CD4-positive, CD25-positive, alpha-beta regulatory T cell (primary cell): Measurements from ENCODE around the gene KIT. TPM values are rescaled to one million over a fixed set of nuclear protein-coding genes. Genes with fewer than 3 reads are reported as not detected.

Experiments used
- ATAC-seq, 2 donors: fragments of 150-1000 bp; cut with Tn5 transposase; one replicate each; pipeline ENCODE4 v1.10.0; 2021; ENCODE audit warnings: low read depth in 2 of 2, moderate number of reproducible peaks in 2 of 2, moderate library complexity in 1 of 2
- DNase-seq, 3 donors: peaks; one replicate each; pipeline versions ENCODE4 v3.0.0 to v3.0.0-alpha.2; 2012 to 2022; ENCODE audit warnings: mixed read lengths in 1 of 3
- H3K27ac ChIP-seq: one replicate; pipeline ENCODE4 v1.7.0; 2013; ENCODE audit warnings: mild to moderate bottlenecking, low read length; ENCODE audit not compliant: insufficient read depth, poor library complexity, severe bottlenecking
- H3K27me3 ChIP-seq: one replicate; pipeline ENCODE4 v1.7.0; 2013; ENCODE audit warnings: low read length; ENCODE audit not compliant: control insufficient read depth, insufficient read depth
- H3K36me3 ChIP-seq: one replicate; pipeline ENCODE4 v1.7.0; 2013; ENCODE audit warnings: mild to moderate bottlenecking, low read length, moderate library complexity; ENCODE audit not compliant: control insufficient read depth, insufficient read depth
- H3K4me1 ChIP-seq: 2 replicates; pipeline ENCODE4 v1.7.0; 2013; ENCODE audit warnings: mild to moderate bottlenecking, low read length; ENCODE audit not compliant: insufficient read depth, control insufficient read depth, poor library complexity, severe bottlenecking
- H3K4me3 ChIP-seq: one replicate; pipeline ENCODE4 v1.7.0; 2013; ENCODE audit warnings: low read depth, mild to moderate bottlenecking, low read length, moderate library complexity
- H3K9me3 ChIP-seq, 2 experiments: 1 replicate in 1 of 2; 2 replicates in 1 of 2; pipeline ENCODE4 v1.7.0; 2013; ENCODE audit warnings: low read length in 2 of 2, mild to moderate bottlenecking in 1 of 2, moderate library complexity in 1 of 2; ENCODE audit not compliant: control insufficient read depth in 2 of 2
- H3K27ac Mint-ChIP-seq, 3 donors: one replicate each; pipeline ENCODE4 v1.8.0; 2020 to 2022; ENCODE audit warnings: mild to moderate bottlenecking in 3 of 3, mixed read lengths in 3 of 3, moderate library complexity in 2 of 3
- H3K27me3 Mint-ChIP-seq: one replicate; pipeline ENCODE4 v1.8.0; 2022; ENCODE audit warnings: mild to moderate bottlenecking, mixed read lengths
- H3K36me3 Mint-ChIP-seq: one replicate; pipeline ENCODE4 v1.8.0; 2020; ENCODE audit warnings: mixed read lengths
- H3K4me1 Mint-ChIP-seq, 4 donors: one replicate each; pipeline ENCODE4 v1.8.0; 2020 to 2022; ENCODE audit warnings: mixed read lengths in 4 of 4, mild to moderate bottlenecking in 1 of 4
- H3K4me3 Mint-ChIP-seq, 4 donors: one replicate each; pipeline ENCODE4 v1.8.0; 2020 to 2022; ENCODE audit warnings: mild to moderate bottlenecking in 4 of 4, mixed read lengths in 4 of 4, moderate library complexity in 3 of 4
- H3K9me3 Mint-ChIP-seq, 7 donors: one replicate each; pipeline ENCODE4 v1.8.0; 2020 to 2022; ENCODE audit warnings: mixed read lengths in 7 of 7, mild to moderate bottlenecking in 3 of 7, moderate library complexity in 2 of 7
- polyA plus RNA-seq, 4 donors: library from polyadenylated mRNA; unstranded; fragments of 300-500 nt; fragmentation: Illumina TruSeq; gene quantifications; one replicate each; pipeline ENCODE4 v1.2.3, GENCODE V29; 2021
- total RNA-seq: library from RNA; stranded (reverse); gene quantifications from one replicate; pipeline ENCODE4 v1.2.3, GENCODE V29; 2022

Gene KIT
- total and polyA plus RNA-seq, 5 donors from 2014 or later: 0.49 TPM; not detected in 4

DNA sequence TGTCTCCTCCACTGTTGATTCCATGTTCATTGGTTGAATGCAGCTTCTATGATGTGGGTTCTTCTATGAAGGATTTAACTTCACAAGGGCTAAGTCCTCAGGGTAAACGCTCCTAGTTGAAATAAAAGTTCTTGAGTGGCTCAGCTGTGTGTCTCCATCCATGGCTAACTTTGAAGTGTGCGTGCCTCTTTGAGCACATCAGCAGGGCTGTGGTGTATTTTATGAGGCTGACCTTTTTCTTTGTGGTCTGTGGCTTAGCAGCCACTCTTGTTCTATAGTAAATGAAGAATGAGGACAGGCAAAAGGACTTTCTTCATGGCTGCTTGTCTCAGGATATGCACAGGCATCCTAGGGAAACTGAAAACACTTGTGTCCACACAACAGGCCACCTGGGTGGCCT is 88.5 kb downstream of the KIT start:
- Histone ChIP-seq H3K36me3 (no peaks in the 10 kb centered on the region), H3K9me3 (no peaks in the 10 kb centered on the region), H3K4me3 (no peak overlapping the region), H3K4me1 (no peaks in the 10 kb centered on the region), H3K27ac (no peak overlapping the region), H3K27me3 (no peaks in the 10 kb centered on the region)
- Mint-ChIP-seq H3K4me3 (no peak overlapping the region), H3K9me3 (peaks cover 0 to 13% (median 5%) of the 10 kb centered on the region in 7 donors), H3K36me3 (no peaks in the 10 kb centered on the region), H3K27ac (no peak overlapping the region), H3K4me1 (no peaks in the 10 kb centered on the region), H3K27me3 (no peaks in the 10 kb centered on the region)
- ATAC-seq (no peak), DNase-seq (no peak)

DNA sequence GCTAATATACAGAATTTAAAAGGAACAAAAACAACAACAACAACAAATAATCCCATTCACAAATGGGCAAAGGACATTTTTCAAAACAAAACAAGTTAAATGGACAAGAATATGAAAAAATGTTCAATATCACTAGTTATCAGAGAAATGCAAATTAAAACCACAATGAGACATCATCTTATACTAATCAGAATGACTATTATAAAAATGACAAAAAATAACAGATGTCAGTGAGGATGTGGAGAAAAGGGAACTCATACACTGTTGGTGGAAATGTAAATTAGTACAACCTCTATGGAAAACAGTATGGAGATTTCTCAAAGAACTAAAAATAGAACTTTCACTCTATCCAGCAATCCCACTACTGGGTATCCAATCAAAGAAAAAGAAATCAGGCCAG is 92.6 kb downstream of the KIT start:
- H3K9me3 Mint-ChIP-seq: peaks cover 0 to 11% (median 3%) of the 10 kb centered on the region in 7 donors
- DNase-seq (no peak), ATAC-seq (no peak)
- H3K36me3 Mint-ChIP-seq: no peaks in the 10 kb centered on the region
- H3K27me3 Mint-ChIP-seq: no peaks in the 10 kb centered on the region
- H3K4me1 Mint-ChIP-seq: no peaks in the 10 kb centered on the region
- Histone ChIP-seq H3K36me3 (no peaks in the 10 kb centered on the region), H3K27ac (no peak overlapping the region), H3K9me3 (no peaks in the 10 kb centered on the region), H3K27me3 (no peaks in the 10 kb centered on the region), H3K4me1 (no peaks in the 10 kb centered on the region), H3K4me3 (no peak overlapping the region)
- no peak overlapping the region for H3K4me3 Mint-ChIP-seq
- H3K27ac Mint-ChIP-seq: no peak overlapping the region

DNA sequence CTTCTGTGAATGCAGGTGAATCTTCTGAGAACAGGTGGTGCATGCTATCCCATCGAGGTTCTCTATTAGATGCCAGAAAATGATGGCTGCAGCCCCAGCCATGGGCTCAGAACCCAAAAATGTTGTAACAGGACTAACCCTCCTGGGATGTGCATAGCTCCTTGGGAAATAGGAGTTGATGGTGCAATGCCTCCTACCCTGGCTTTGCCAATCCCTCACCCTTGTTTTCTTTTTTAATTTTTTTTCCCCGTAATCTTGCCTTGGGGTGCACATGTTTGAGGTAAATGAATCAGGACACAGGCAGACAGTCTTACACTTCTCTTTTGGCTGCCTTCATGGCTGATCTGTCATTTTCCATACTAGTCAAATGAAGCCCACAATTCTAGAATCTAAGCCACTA is 96.6 kb downstream of the KIT start:
- no peaks in the 10 kb centered on the region for H3K4me1 ChIP-seq
- no peak for ATAC-seq
- H3K27ac ChIP-seq: no peak overlapping the region
- H3K27me3 ChIP-seq: no peaks in the 10 kb centered on the region
- Mint-ChIP-seq H3K4me3 (no peak overlapping the region), H3K27me3 (no peaks in the 10 kb centered on the region), H3K4me1 (no peaks in the 10 kb centered on the region), H3K36me3 (no peaks in the 10 kb centered on the region), H3K9me3 (peaks cover 0 to 3% (median 1%) of the 10 kb centered on the region in 7 donors), H3K27ac (no peak overlapping the region)
- no peaks in the 10 kb centered on the region for H3K36me3 ChIP-seq
- DNase-seq: no peak
- no peaks in the 10 kb centered on the region for H3K9me3 ChIP-seq
- no peak overlapping the region for H3K4me3 ChIP-seq

DNA sequence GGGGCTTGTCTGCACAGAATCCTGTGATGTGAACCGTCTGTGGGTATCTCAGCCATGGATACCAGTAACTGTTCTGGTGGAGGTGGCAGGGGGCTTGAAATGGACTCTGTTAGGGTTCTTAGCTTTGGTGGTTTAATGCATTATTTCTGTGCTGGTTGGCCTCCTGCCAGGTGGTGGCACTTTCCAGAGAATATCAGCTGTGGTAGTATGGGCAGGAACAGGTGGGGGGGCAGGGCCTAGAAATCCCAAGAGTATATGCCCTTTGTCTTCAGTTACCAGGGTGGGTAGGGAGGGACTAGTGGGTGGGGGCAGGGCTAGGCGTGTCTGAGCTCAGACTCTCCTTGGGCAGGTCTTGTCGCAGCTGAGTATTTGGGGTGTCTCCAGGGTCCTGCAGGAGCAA is 106.7 kb downstream of the KIT start:
- no peaks in the 10 kb centered on the region for H3K27me3 ChIP-seq
- no peaks in the 10 kb centered on the region for H3K36me3 ChIP-seq
- no peaks in the 10 kb centered on the region for H3K4me1 ChIP-seq
- Mint-ChIP-seq H3K4me3 (no peak overlapping the region), H3K27ac (no peak overlapping the region), H3K36me3 (no peaks in the 10 kb centered on the region), H3K4me1 (no peaks in the 10 kb centered on the region), H3K27me3 (no peaks in the 10 kb centered on the region), H3K9me3 (peaks cover 0 to 21% (median 4%) of the 10 kb centered on the region in 7 donors)
- DNase-seq: no peak
- no peak for ATAC-seq
- no peaks in the 10 kb centered on the region for H3K9me3 ChIP-seq
- H3K4me3 ChIP-seq: no peak overlapping the region
- no peak overlapping the region for H3K27ac ChIP-seq

DNA sequence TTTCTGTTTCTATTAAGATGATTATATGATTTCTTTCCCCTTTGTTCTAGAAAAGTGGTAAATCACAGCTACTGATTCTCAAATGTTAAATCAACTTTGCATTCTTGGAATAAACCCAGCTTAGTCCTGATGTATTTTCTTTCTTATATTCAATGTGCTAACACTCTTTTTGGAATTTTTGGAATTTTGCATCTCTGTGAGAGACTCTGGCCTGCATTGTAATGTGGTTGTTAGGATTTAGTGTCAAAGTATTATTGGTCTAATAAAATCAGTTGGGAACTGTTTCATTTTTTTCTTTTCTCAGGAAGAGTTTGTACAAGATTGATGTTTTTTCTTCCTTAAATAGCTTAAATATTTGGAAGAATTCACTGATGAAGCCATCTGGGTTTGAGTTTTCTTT is 109.6 kb downstream of the KIT start:
- H3K4me1 Mint-ChIP-seq: no peaks in the 10 kb centered on the region
- ATAC-seq (no peak), DNase-seq (no peak)
- no peaks in the 10 kb centered on the region for H3K27me3 Mint-ChIP-seq
- Histone ChIP-seq H3K27ac (no peak overlapping the region), H3K36me3 (no peaks in the 10 kb centered on the region), H3K9me3 (no peaks in the 10 kb centered on the region), H3K4me1 (no peaks in the 10 kb centered on the region), H3K4me3 (no peak overlapping the region), H3K27me3 (no peaks in the 10 kb centered on the region)
- no peaks in the 10 kb centered on the region for H3K36me3 Mint-ChIP-seq
- no peak overlapping the region for H3K4me3 Mint-ChIP-seq
- peaks cover 0 to 12% (median 2%) of the 10 kb centered on the region in 7 donors for H3K9me3 Mint-ChIP-seq
- H3K27ac Mint-ChIP-seq: no peak overlapping the region

DNA sequence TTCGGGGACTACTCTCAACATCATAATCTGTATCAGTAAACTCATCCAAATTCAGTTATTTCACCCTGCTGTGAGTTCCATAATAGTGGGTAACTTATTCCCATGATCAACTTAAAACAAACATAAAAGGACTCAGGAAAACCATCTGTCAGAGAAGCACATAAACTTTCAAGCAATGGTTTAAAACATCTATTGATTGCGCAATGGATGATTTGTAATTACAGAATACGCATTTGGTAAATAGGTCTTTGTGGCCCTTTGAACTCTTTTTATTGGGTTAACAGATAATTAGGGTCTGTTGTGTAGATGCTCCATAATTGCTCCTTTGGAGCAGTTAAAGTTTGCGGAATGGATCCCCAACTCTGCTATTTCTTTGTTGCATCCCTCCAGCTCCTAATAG is 115.3 kb downstream of the KIT start:
- no peak overlapping the region for H3K4me3 ChIP-seq
- H3K9me3 Mint-ChIP-seq: peaks cover 0 to 4% (median 0%) of the 10 kb centered on the region in 7 donors
- no peak for DNase-seq
- no peaks in the 10 kb centered on the region for H3K9me3 ChIP-seq
- H3K4me3 Mint-ChIP-seq: no peak overlapping the region
- no peak overlapping the region for H3K27ac Mint-ChIP-seq
- H3K36me3 Mint-ChIP-seq: no peaks in the 10 kb centered on the region
- no peaks in the 10 kb centered on the region for H3K4me1 ChIP-seq
- no peak for ATAC-seq
- no peaks in the 10 kb centered on the region for H3K27me3 Mint-ChIP-seq
- H3K4me1 Mint-ChIP-seq: no peaks in the 10 kb centered on the region
- no peaks in the 10 kb centered on the region for H3K36me3 ChIP-seq
- H3K27ac ChIP-seq: no peak overlapping the region
- H3K27me3 ChIP-seq: no peaks in the 10 kb centered on the region

DNA sequence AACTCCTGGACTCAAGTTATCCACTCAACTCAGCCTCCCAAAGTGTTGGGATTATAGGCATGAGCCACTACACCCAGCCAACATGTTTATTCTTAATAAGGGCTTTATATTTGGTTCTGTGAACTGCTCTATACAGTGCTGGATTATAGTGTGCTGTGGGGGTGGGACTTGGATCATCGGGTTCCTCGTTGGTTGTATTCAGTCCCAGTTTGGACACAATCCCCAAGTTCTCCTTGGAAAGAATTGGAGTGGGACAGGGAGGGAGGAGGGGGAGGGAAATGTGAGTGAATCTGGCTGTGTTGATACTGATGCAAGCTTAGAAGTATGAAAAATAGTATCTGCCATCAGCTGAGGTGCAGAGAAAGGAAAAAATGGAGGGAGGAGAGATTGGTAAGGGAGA is 121.3 kb downstream of the KIT start:
- Histone ChIP-seq H3K27me3 (no peaks in the 10 kb centered on the region), H3K9me3 (no peaks in the 10 kb centered on the region), H3K27ac (no peak overlapping the region), H3K4me1 (no peaks in the 10 kb centered on the region), H3K4me3 (no peak overlapping the region), H3K36me3 (no peaks in the 10 kb centered on the region)
- Mint-ChIP-seq H3K27ac (no peak overlapping the region), H3K9me3 (peaks cover 0 to 4% (median 0%) of the 10 kb centered on the region in 7 donors), H3K4me1 (no peaks in the 10 kb centered on the region), H3K4me3 (no peak overlapping the region), H3K36me3 (no peaks in the 10 kb centered on the region), H3K27me3 (no peaks in the 10 kb centered on the region)
- DNase-seq (no peak), ATAC-seq (no peak)

DNA sequence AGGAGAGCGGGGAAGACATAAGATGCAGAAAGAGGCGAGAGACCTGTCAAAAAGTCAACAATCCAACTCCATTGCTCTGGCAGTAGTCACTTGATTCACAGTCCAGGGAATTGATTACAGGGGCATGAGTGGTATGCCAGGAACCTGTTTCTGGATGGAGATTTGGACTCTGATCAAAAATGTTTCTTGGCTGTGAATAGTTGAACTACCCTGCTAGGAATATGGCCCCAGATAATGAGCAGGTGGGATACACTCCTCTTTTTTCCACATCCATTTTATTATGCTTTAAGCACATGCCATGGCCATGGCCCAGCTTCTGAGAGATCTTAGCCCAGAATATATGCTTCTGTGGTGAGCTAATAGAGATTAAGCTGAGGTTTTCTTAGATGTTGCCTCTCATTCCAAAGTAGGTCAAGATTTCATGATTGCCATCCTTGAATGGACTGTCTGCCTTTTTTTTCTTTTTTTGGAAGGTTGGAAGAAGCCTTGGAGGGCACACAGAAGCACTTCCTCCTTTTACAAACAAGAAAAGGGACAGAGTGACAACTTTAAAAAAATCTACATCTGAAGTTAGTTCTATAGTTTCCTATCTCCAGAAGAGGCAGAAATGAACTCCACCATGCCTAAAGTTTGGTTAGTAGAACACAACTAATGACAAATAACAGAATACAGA is 121.9 kb downstream of the KIT start:
- H3K4me3 Mint-ChIP-seq: no peak overlapping the region
- H3K36me3 ChIP-seq: no peaks in the 10 kb centered on the region
- H3K27me3 ChIP-seq: no peaks in the 10 kb centered on the region
- no peaks in the 10 kb centered on the region for H3K4me1 ChIP-seq
- H3K9me3 ChIP-seq: no peaks in the 10 kb centered on the region
- no peaks in the 10 kb centered on the region for H3K27me3 Mint-ChIP-seq
- ATAC-seq (no peak), DNase-seq (no peak)
- H3K9me3 Mint-ChIP-seq: peaks cover 0 to 3% (median 0%) of the 10 kb centered on the region in 7 donors
- no peak overlapping the region for H3K4me3 ChIP-seq
- no peaks in the 10 kb centered on the region for H3K36me3 Mint-ChIP-seq
- no peaks in the 10 kb centered on the region for H3K4me1 Mint-ChIP-seq
- peak overlapping the region in 1 of 3 donors; percentile 15 for H3K27ac Mint-ChIP-seq
- no peak overlapping the region for H3K27ac ChIP-seq
